ENCODE measurements around the gene PTOV1.

Gene PTOV1

DNA sequence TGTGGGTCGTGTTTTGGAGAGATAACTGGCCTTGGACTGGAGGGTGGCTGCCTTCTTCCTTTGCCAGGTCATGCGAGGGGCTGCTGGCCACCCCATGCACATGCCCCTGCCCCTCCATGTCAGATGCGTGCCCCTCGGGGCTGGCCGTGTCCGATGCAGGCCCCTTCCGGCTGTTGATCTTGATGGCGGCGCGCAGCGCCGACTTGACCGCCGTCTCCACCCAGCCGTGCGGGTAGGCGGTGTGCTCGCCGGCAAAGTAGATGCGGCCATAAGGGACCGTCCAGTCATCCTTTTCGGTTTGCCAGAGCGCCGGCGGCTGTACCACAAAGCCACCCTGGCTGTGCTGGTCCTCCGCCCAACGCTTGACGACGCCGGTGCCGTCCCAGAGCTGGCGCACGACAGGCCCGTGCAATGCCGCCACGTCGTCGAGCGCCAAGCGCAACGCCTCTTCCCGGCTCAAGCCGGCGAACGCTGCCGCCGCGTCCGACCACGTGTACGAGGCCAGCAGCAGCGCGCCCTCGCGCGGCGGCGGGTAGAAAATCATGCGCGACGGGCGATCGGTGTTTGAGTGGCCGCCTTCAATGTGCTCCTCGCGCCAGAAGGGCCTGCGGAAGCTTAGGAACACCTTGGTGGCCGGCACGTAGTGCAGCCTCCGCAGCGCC, 38.9 kb downstream of the PTOV1 start:
- no peak for DNase-seq (ENCODE audit: low read depth)

- DNase-seq (ENCODE audit: low read depth), result no peak
Measured at GRCh38 chr19:49890349-49891311, 39.7 kb downstream of the PTOV1 start.

GRCh38 chr19:49891393-49891792, 40.4 kb downstream of the PTOV1 start:
- DNase-seq (ENCODE audit: low read depth), result no peak

DNA sequence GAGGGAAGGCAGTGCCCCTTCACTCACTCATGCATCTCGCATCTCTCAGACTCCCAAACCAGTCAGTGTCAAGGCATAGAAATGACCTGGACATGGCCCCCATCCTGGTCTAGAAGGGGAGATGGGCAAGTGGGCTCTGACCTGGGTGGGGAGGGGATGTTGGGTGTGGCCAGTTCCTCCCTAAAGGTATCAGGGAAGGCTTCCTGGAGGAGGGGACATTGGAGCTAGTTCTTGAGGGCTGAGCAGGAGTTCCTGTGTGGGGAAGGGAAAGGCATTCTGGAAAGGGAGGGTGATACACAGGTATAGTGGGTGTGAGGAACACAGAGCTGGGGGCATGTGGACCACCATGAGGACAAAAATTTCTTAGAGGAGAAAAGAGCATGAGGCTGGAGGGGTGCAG, 41.8 kb downstream of the PTOV1 start:
- DNase-seq (ENCODE audit: low read depth), result no peak

DNA sequence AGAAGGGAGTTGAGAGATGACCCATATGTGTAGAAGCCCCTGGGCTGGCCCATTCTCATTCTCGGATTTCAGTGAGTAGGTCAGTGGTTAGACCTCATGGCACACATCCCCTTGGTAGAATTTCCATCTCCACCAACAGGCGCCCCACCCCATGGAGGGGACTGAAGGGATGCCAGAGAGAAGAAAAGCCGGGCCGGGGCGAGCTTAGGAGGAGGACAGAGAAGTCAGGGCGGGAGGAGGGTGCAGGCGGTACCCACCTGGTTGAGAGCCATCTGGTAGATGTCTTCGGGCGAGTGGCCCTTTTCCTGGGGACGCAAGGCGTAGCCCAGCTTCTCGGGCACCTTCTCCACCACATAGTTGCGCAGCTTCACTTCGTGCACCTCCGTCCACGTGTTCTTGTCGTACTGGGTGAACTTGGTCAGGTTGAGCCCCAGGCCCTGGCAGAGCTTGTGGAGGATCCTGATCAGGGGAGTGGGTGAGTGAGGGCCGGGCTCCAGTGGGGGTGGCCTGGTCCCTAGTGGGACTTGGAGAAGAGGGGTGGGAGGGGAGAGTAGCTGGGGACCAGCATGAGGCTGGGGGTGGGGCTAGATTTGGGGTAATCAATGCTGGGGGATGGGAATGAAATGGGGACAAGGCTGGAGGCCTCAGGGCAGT, 43.2 kb downstream of the PTOV1 start:
- no peak for DNase-seq (ENCODE audit: low read depth)

GRCh38 chr19:49894879-49895565, 44.1 kb downstream of the PTOV1 start:
- no peak for DNase-seq (ENCODE audit: low read depth)

DNA sequence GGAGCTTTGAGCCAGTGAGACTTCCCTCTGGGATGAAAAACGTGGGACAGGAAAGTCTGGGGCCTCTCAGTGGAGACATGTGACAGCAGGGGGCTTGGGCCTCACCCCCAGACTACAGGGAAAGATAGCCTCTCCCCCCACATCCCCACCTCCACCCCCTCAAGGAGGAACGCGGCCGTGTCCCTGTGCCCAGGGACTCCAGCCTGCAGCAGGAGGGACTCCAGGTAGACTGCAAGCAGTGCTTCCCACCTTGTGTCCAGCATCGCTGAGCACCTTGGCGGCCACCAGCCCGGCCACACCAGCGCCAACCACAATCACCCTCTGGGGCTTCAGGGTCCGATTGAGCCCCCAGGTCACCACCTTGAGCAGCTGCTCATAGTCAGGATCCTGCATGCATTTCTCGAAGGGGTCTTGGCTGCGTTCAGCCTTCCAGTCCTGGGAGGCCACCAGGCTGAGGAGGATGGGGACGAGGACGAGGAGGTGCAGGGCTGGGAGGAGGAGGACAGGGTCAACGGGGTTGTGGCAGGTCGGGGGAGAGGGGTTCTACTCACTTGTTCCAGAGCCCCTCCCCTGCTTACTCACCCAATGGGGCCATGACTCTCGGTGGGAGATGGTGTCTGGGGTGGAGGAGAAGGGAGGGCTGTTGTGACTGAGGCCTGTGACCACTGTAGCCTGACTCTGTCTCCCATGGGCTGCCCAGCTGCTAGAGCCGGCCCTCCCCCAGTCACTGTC, 44.8 kb downstream of the PTOV1 start:
- DNase-seq (ENCODE audit: low read depth), result no peak

DNA sequence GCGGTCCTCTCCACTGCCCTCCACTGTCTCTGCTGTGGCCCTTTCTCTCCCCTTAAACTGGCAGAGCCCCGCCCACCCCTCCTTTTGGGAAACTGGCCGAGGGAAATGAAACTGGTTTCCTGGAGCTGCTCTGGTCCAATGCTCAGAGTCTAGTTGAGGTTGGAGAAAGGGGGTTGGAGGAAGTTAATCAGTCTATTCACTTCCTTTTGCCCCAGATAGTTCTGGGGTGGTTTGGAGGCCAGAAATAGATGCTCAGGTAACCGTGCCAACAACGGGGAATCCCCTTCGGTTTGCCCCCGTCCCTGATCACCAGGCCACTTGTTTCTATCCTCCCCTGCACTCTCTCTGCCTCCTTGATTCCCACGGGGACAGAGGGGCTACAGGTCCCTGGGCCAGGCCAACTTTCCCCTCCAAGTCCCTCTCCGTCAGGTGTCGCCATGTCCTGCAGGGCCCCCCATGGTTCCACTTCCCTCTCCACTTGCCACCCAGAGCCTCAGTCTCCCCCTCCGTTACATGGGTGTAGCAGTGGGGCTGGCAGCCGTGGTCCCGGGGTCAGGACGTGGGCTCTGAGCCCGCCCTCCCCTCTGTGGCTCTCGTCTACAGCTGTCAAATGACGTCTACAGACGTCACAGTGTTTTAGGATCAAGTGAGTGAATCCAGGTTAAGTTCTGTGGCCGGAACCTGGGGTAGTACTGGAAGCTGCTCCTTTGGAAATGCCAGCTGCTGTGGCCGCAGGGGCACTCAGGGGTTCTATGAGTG, 46.1 kb downstream of the PTOV1 start, which contains the start of gene IL4I1:
TSS of gene IL4I1 (minus strand) at position 25 of the 759 bp plus-strand sequence. CDS start 727 bp downstream, outside the sequence.
- no peak for DNase-seq (ENCODE audit: low read depth)

GRCh38 chr19:49904136-49904535, 53.2 kb downstream of the PTOV1 start:
- DNase-seq (ENCODE audit: low read depth), result no peak

DNA sequence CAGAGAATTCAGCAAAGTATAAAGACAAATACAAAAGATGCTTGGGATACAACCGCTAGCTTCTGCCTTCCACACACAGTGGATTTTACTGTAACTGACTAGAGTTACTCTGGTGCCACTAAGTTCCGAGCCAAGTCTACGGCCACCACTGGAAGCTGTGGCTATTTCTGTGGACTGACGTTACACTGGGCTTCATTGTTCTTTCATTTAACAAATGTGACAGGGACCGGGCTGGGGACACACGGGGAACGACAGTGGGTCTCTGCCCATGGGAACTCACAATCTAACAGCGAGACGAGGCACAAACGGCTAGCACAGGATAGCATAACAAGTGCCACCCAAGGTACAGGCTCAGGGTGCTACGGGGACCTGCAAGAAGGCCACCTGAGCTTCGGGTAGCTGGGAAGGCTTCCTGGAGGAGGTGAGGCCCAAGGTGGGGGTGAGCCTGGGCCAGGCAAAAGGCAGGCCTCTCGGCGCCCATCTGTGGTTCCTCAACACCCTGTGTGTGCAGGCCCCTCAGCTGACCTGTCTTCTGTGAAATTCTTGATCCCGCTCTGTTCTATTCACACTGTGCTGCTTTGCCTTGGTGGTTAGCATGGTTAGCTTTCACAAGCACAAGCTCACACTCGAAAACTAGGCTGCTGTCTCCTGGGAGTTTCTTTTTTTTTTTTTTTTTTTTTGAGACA, 56.1 kb downstream of the PTOV1 start:
- DNase-seq (ENCODE audit: low read depth), result no peak

DNA sequence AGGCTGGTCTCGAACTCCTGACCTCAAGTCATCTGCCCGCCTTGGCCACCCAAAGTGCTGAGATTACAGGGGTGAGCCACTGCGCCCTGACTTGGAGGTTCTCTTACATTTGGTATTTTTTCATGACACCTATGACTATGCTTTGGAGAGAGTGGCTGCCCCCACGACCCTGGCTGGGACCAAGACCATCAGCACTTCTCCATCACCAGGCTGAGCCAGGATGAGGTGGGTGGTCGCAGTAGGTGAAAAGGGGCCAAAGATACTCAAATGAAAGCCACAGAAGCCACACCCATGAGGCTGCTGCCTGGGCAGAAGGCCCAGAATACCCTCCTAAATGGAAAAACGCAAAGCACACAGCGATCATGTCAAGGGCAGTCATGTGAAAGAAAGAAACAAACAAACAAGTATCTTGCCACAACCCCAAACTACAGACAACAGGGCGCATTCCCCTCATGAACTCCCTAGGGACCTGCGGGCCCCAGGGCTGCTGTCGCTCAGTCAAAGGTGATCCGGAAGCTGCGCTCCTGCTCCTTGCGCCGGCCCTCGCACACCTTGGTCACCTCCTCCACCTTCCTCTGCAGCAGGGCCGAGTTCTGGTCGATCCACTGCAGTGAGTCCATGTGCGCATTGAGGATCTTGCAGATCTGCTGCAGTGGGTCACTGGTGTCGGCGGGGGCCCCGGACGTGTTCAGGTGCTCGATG, 56.9 kb downstream of the PTOV1 start:
- no peak for DNase-seq (ENCODE audit: low read depth)

DNA sequence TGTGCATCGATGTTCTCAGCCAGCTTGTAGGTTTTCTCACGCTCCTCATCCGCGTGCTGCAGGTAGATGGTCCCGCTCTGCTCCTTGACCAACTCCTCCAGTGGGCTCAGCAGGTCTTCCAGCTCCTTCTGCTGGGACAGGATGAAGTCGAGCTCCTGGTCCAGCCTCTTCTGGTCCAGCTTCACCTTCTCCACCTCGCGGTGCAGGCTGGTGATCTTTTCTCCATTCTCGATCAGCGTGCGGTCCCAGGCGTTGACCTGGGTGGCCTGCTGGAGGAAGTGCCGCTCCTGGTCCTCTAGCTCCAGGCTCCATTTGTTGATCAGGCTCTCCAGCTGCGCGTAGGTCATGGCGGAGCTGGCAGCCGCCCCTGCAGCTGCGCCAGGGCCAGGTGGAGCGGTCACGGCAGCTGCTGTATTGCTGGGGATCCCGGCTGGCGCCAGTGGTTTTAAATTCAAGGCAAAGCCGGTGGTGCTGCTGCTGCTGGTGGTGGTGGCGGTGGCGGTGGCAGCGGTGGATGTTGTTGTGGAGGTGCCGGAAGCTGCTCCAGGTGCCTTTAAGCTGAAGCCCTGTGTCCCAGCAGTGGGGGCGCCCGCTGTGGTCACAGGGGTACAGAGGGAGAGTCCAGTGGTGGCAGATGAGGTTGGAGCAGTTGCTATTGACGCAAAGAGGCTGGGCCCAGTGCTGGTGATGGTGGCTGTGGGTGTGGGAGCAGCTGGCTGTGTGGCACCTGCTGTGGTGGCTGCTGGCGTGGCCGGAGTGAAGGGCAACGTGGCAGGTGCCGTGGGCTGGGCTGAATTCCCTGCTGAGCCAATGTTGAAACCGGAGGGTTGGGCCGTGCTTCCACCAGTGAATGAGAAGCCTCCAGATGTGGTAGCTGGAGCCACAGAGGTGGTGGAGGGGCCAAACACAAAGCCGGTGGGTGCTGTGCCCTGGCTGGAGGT, 57.8 kb downstream of the PTOV1 start:
- DNase-seq (ENCODE audit: low read depth), result no peak

DNA sequence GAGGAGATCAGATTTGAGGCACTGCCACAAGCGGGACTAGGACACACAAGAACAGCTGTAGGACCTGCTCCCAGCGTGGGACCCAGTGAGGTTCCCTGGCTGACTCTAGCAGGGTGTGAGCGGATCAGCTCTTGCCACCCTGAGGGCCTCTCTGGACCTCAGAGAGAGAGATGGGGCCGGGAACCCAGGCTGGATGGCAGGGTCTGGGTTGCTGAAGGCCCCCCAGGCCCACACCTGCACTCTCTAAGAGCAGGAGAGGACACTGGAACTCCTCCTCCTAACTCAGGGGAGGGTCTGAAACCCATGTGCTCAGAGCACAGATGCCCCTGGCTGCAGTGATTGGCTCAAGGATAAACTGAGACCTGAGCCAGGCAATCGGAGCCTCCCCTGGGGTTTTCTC, 59.2 kb downstream of the PTOV1 start:
- no peak for DNase-seq (ENCODE audit: low read depth)

Measured in HS-5 (cell line).